HepG2 (cell line): ENCODE measurements around the gene C6orf132. TPM values are rescaled to one million over a fixed set of nuclear protein-coding genes. Genes with fewer than 3 reads are reported as not detected.

Experiments
- HMG20B ChIP-seq: conservative IDR thresholded peaks from 2 replicates; pipeline ENCODE4 v1.6.1; 2016; ENCODE audit warnings: missing genetic modification reagents, missing compliant biosample characterization
- HNF4A ChIP-seq: sonication (generic); formaldehyde crosslinking; IDR thresholded peaks from 2 replicates; pipeline ENCODE4 v1.4.0; 2020; ENCODE audit warnings: missing genetic modification reagents
- LBX2 ChIP-seq: sonication (generic); formaldehyde crosslinking; IDR thresholded peaks from 2 replicates; pipeline ENCODE4 v1.5.0; 2020; ENCODE audit warnings: missing genetic modification reagents, mild to moderate bottlenecking, borderline replicate concordance
- MLLT10 ChIP-seq: sonication (generic); formaldehyde crosslinking; IDR thresholded peaks from 2 replicates; pipeline ENCODE4 v1.4.0; 2020; ENCODE audit warnings: missing genetic modification reagents
- RAD51 ChIP-seq: fragments of 450-650 bp; IDR thresholded peaks from 2 replicates; pipeline ENCODE4 v1.6.1; 2016; ENCODE audit warnings: borderline replicate concordance
- RFX1 ChIP-seq: fragments of 450-650 bp; IDR thresholded peaks from 2 replicates; pipeline ENCODE4 v1.6.1; 2017
- SIN3B ChIP-seq: fragments of 150-350 bp; IDR thresholded peaks from 2 replicates; pipeline ENCODE4 v1.6.1; 2014; ENCODE audit warnings: low read length
- SPEN ChIP-seq: sonication (generic); formaldehyde crosslinking; IDR thresholded peaks from 2 replicates; pipeline ENCODE4 v1.5.1; 2020; ENCODE audit warnings: low read depth, mild to moderate bottlenecking, missing genetic modification reagents
- SRSF4 ChIP-seq: fragments of 200-400 bp; formaldehyde crosslinking; IDR thresholded peaks from one replicate; pipeline ENCODE4 v1.6.1; 2018; ENCODE audit warnings: mild to moderate bottlenecking, low read depth, low read length, moderate library complexity; ENCODE audit not compliant: poor library complexity, severe bottlenecking
- SRSF9 ChIP-seq: fragments of 200-400 bp; formaldehyde crosslinking; IDR thresholded peaks from 2 replicates; pipeline ENCODE4 v1.6.1; 2018; ENCODE audit warnings: borderline replicate concordance, mild to moderate bottlenecking, low read depth, low read length; ENCODE audit not compliant: insufficient read depth, poor library complexity, severe bottlenecking
- TSC22D2 ChIP-seq: sonication (generic); formaldehyde crosslinking; IDR thresholded peaks from 2 replicates; pipeline ENCODE4 v1.5.1; 2020; ENCODE audit warnings: missing genetic modification reagents, mild to moderate bottlenecking, borderline replicate concordance
- UBTF ChIP-seq: sonication (generic); formaldehyde crosslinking; IDR thresholded peaks from 2 replicates; pipeline ENCODE4 v1.4.0; 2020; ENCODE audit warnings: mild to moderate bottlenecking, missing genetic modification reagents
- ZBTB37 ChIP-seq: sonication (generic); formaldehyde crosslinking; IDR thresholded peaks from 2 replicates; pipeline ENCODE4 v1.4.0; 2020; ENCODE audit warnings: mild to moderate bottlenecking, missing genetic modification reagents
- ZFP90 ChIP-seq: sonication (generic); formaldehyde crosslinking; IDR thresholded peaks from 2 replicates; pipeline ENCODE4 v1.8.0; 2022; ENCODE audit warnings: missing genetic modification reagents, mild to moderate bottlenecking, inconsistent platforms, borderline replicate concordance
- ZNF264 ChIP-seq: sonication (generic); formaldehyde crosslinking; IDR thresholded peaks from 2 replicates; pipeline ENCODE4 v1.4.0; 2020; ENCODE audit warnings: missing genetic modification reagents
- ZNF446 ChIP-seq: sonication (generic); formaldehyde crosslinking; IDR thresholded peaks from 2 replicates; pipeline ENCODE4 v1.5.0; 2020; ENCODE audit warnings: mild to moderate bottlenecking, missing genetic modification reagents
- ZNF740 ChIP-seq: sonication (generic); formaldehyde crosslinking; IDR thresholded peaks from 2 replicates; pipeline ENCODE4 v1.4.0; 2020; ENCODE audit warnings: missing genetic modification reagents
- ZNF747 ChIP-seq: sonication (generic); formaldehyde crosslinking; IDR thresholded peaks from 2 replicates; pipeline ENCODE4 v1.8.1; 2023; ENCODE audit warnings: missing genetic modification reagents, mild to moderate bottlenecking, borderline replicate concordance
- ZNF775 ChIP-seq: sonication (generic); formaldehyde crosslinking; IDR thresholded peaks from 2 replicates; pipeline ENCODE4 v1.4.0; 2020; ENCODE audit warnings: missing genetic modification reagents, mild to moderate bottlenecking, moderate library complexity, borderline replicate concordance
- polyA plus RNA-seq, 8 experiments: library from polyadenylated mRNA; depleted of rRNA in 3 of 8; stranded (reverse) in 7 of 8; unstranded in 1 of 8; fragments of >200 nt; fragmentation: Illumina TruSeq in 4 of 8; extraction: Trizol in 4 of 8; gene quantifications; 2 replicates each; pipeline versions ENCODE4 v1.2.1 to v1.2.3, GENCODE V29; 2011 to 2016; ENCODE audit warnings: low read depth in 4 of 8, missing spikeins in 1 of 8, mixed read lengths in 1 of 8; ENCODE audit not compliant: insufficient read depth in 1 of 8
- total RNA-seq, 5 experiments: library from RNA; depleted of rRNA; stranded (reverse); fragments of >200 nt; fragmentation: Illumina TruSeq; extraction: Trizol; gene quantifications; 2 replicates each; pipeline ENCODE4 v1.2.3, GENCODE V29; 2016; ENCODE audit warnings: low read depth in 1 of 5
- TF ChIP-seq, protein P1 (sequence below): IDR thresholded peaks from 2 replicates; pipeline ENCODE4 v1.6.1; 2016; ENCODE audit warnings: missing biosample characterization, missing genetic modification reagents, low read depth
- TF ChIP-seq, protein P2 (sequence below): sonication (generic); formaldehyde crosslinking; IDR thresholded peaks from 2 replicates; pipeline ENCODE4 v1.8.0; 2022; ENCODE audit warnings: mild to moderate bottlenecking, missing genetic modification reagents, moderate library complexity
- TF ChIP-seq, protein P3 (sequence below): sonication (generic); formaldehyde crosslinking; IDR thresholded peaks from 2 replicates; pipeline ENCODE4 v1.5.1; 2020; ENCODE audit warnings: mild to moderate bottlenecking, missing genetic modification reagents, borderline replicate concordance

C6orf132 gene
- total and polyA plus RNA-seq, 2 of the 13 experiments (the other 11 are each of a cell fraction or from before 2014, with no cell fraction given): 0.78 to 3.0 TPM

DNA sequence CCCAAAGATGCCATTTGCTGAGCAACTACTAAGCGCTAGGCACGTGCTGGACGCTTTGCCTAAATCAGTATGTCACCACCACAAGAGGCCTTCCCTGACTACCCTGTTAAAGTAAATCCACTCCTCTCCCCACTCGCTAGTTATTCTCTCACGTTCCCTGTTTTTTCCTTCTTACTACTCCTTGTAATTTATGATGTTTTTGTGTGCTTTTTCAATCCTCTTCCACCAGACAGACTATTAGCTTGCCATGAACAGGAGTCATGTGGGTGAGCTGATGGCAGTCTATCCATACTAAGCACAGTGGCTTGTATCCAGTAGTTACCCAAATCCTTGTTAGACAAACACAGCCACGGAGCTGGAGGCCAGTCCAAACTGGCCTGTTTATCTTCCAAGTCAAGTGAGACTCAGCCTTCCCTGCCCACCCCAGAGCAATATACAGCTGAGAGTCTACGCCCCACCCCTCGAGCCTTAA, 41.2 kb downstream of the C6orf132 start (continued):
- TF ChIP-seq, protein P1, sequence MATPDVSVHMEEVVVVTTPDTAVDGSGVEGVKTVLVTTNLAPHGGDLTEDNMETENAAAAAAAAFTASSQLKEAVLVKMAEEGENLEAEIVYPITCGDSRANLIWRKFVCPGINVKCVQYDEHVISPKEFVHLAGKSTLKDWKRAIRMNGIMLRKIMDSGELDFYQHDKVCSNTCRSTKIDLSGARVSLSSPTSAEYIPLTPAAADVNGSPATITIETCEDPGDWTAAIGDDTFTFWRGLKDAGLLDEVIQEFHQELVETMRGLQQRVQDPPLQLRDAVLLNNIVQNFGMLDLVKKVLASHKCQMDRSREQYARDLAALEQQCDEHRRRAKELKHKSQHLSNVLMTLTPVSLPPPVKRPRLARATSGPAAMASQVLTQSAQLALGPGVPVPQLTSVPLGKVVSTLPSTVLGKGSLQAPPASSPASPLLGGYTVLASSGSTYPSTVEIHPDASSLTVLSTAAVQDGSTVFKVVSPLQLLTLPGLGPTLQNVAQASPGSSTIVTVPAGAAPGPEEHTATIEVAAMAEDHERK (CRISPR knock-in tag): no peak
- TF ChIP-seq, protein P2, sequence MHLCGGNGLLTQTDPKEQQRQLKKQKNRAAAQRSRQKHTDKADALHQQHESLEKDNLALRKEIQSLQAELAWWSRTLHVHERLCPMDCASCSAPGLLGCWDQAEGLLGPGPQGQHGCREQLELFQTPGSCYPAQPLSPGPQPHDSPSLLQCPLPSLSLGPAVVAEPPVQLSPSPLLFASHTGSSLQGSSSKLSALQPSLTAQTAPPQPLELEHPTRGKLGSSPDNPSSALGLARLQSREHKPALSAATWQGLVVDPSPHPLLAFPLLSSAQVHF: no peak
- TF ChIP-seq LBX2 (CRISPR knock-in tag) (no peak), ZNF740 (CRISPR knock-in tag) (no peak), ZNF747 (CRISPR knock-in tag) (no peak), HMG20B (CRISPR knock-in tag) (no peak), SRSF9 (no peak), ZBTB37 (CRISPR knock-in tag) (no peak), ZNF446 (CRISPR knock-in tag) (no peak), RFX1 (peak; percentile 34; the same call in 1 of the 2 replicates), SIN3B (no peak), RAD51 (no peak), HNF4A (CRISPR knock-in tag) (0 out of 2 replicates have a peak, but pooled peaks have one; percentile 21), SPEN (CRISPR knock-in tag) (no peak), UBTF (no peak), TSC22D2 (CRISPR knock-in tag) (no peak), SRSF4 (no peak), MLLT10 (CRISPR knock-in tag) (no peak), ZNF264 (CRISPR knock-in tag) (no peak), ZFP90 (CRISPR knock-in tag) (no peak), ZNF775 (CRISPR knock-in tag) (no peak)
- TF ChIP-seq, protein P3, sequence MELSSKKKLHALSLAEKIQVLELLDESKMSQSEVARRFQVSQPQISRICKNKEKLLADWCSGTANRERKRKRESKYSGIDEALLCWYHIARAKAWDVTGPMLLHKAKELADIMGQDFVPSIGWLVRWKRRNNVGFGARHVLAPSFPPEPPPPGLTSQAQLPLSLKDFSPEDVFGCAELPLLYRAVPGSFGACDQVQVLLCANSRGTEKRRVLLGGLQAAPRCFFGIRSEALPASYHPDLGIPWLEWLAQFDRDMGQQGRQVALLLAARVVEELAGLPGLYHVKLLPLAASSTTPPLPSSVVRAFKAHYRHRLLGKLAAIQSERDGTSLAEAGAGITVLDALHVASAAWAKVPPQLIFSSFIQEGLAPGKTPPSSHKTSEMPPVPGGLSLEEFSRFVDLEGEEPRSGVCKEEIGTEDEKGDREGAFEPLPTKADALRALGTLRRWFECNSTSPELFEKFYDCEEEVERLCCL: no peak
